ENCODE data around the gene ADAMTS6.
"Not testable (repeated sequence)": the region's sequence is repeated elsewhere in the genome, so short reads cannot be mapped to it uniquely, and the experiment has no call there.

- not testable (repeated sequence) for TF ChIP-seq CTCF, POLR2A (IDR thresholded peaks at IDR 0.05)
These were observed 161.0 kb downstream of the ADAMTS6 start for GRCh38 chr5:65320704-65321103.

Measured in tibial nerve (tissue), 3 donors.